K562 (cell line): Measurements from ENCODE around the gene CRIP1. TPM values are rescaled to one million over a fixed set of nuclear protein-coding genes. Genes with fewer than 3 reads are reported as not detected.

Source experiments
- ATAC-seq: fragments of 200-7000 bp; cut with Tn5 transposase; 3 replicates; pipeline ENCODE4 v1.9.1; 2020; ENCODE audit warnings: moderate library complexity
- BruUV-seq: library from RNA; stranded (reverse); fragments of 400-500 nt; replicated peaks from 2 replicates; lab custom pipeline; 2021; lab: Mats Ljungman, UMichigan
- CTCF ChIA-PET: fragments of 300-600 bp; formaldehyde crosslinking; extraction: SDS; loops from one replicate; lab custom pipeline; 2021; ENCODE audit warnings: low intra/inter-chr PET ratio; lab: Yijun Ruan, JAX
- POLR2A ChIA-PET: fragments of 300-600, 350-650 bp; sonication (Branson Sonifier 250); formaldehyde crosslinking; extraction: SDS; loops from one replicate; lab custom pipeline; 2021; ENCODE audit warnings: antibody characterized with exemption, inconsistent platforms; lab: Yijun Ruan, JAX
- DNase-seq, 4 experiments: peaks; one replicate each; pipeline versions ENCODE4 v3.0.0 to v3.0.0-alpha.2; 2011 to 2018; ENCODE audit warnings: low spot score in 3 of 4, mixed read lengths in 3 of 4; ENCODE audit errors: extremely low read depth in 1 of 4
- FAIRE-seq: peaks from 2 replicates; lab custom pipeline; 2011; peaks lifted over from hg19 to GRCh38; lab: Jason Lieb, UNC
- H2AFZ ChIP-seq: 2 replicates; pipeline ENCODE4 v1.6.0; 2011; ENCODE audit warnings: low read depth, low read length, control low read depth, inconsistent platforms
- H3K27ac ChIP-seq: fragments of 200-600 bp; 3 replicates; pipeline ENCODE4 v1.8.0; 2011; ENCODE audit warnings: low read depth, mild to moderate bottlenecking, control low read depth, inconsistent platforms, low read length, moderate library complexity, mixed read lengths; ENCODE audit errors: extremely low read depth
- H3K27me3 ChIP-seq, 2 experiments: fragments of 300-600 bp in 1 of 2; 2 replicates in 1 of 2; 3 replicates in 1 of 2; pipeline versions ENCODE4 v1.6.0 to v1.8.0; 2011; ENCODE audit warnings: inconsistent platforms in 2 of 2, low read length in 2 of 2, mild to moderate bottlenecking in 1 of 2, mixed read lengths in 1 of 2, moderate library complexity in 1 of 2; ENCODE audit not compliant: control insufficient read depth in 2 of 2, insufficient read depth in 2 of 2
- H3K36me3 ChIP-seq: fragments of 300-600 bp; 3 replicates; pipeline ENCODE4 v1.8.0; 2011; ENCODE audit warnings: mild to moderate bottlenecking, low read length, inconsistent platforms; ENCODE audit not compliant: control insufficient read depth, insufficient read depth
- H3K4me1 ChIP-seq, 2 experiments: fragments of 200-600 bp in 1 of 2; replicated peaks in 1 of 2; 2 replicates in 1 of 2; 3 replicates in 1 of 2; pipeline versions ENCODE4 v1.5.1 to v1.8.0; 2011; ENCODE audit warnings: inconsistent platforms in 2 of 2, low read length in 2 of 2, mild to moderate bottlenecking in 1 of 2, mixed read lengths in 1 of 2, moderate library complexity in 1 of 2; ENCODE audit not compliant: control insufficient read depth in 2 of 2, insufficient read depth in 2 of 2
- H3K4me2 ChIP-seq: 2 replicates; pipeline ENCODE4 v1.6.1; 2011; ENCODE audit warnings: low read length, control low read depth, inconsistent platforms, mixed read lengths; ENCODE audit not compliant: insufficient read depth
- H3K4me3 ChIP-seq: fragments of 200-600 bp; sonication (generic), shearing (Covaris generic); 2 replicates; pipeline ENCODE4 v1.5.1; 2016; ENCODE audit warnings: control low read depth, inconsistent platforms
- H3K79me2 ChIP-seq: fragments of 200-600 bp; 3 replicates; pipeline ENCODE4 v1.8.0; 2011; ENCODE audit warnings: low read length, inconsistent platforms; ENCODE audit not compliant: control insufficient read depth, insufficient read depth
- H3K9ac ChIP-seq, 2 experiments: 2 replicates each; pipeline versions ENCODE4 v1.6.0 to v1.6.1; 2011; ENCODE audit warnings: low read depth in 2 of 2, low read length in 2 of 2, control low read depth in 1 of 2, inconsistent platforms in 1 of 2, mild to moderate bottlenecking in 1 of 2, mixed read lengths in 1 of 2; ENCODE audit not compliant: insufficient read depth in 1 of 2
- H3K9me1 ChIP-seq: one replicate; pipeline ENCODE4 v1.6.0; 2011; ENCODE audit warnings: inconsistent platforms, mild to moderate bottlenecking, low read length, moderate library complexity; ENCODE audit not compliant: control insufficient read depth, insufficient read depth
- H3K9me3 ChIP-seq: replicated peaks from 2 replicates; pipeline ENCODE4 v1.5.1; 2011; ENCODE audit warnings: low read depth, low read length, inconsistent platforms; ENCODE audit not compliant: control insufficient read depth, insufficient read depth
- H4K20me1 ChIP-seq: replicated peaks from 2 replicates; pipeline ENCODE4 v1.6.1; 2011; ENCODE audit warnings: low read length, inconsistent platforms, mixed read lengths; ENCODE audit not compliant: control insufficient read depth, insufficient read depth
- BCL6 ChIP-seq: fragments of 250-450 bp; sonication (Bioruptor Pico); IDR thresholded peaks from 2 replicates; pipeline ENCODE4 v1.4.0; 2020
- CREM ChIP-seq: IDR thresholded peaks from 2 replicates; pipeline ENCODE4 v1.6.1; 2014; ENCODE audit warnings: antibody characterized with exemption, low read depth
- ELF4 ChIP-seq: fragments of 450-650 bp; formaldehyde crosslinking; IDR thresholded peaks from 2 replicates; pipeline ENCODE4 v1.4.0; 2022; ENCODE audit warnings: missing genetic modification characterization
- HLTF ChIP-seq: fragments of 450-650 bp; IDR thresholded peaks from 2 replicates; pipeline ENCODE4 v1.6.1; 2016
- PHB ChIP-seq: fragments of 250-450 bp; sonication (Bioruptor Pico); IDR thresholded peaks from 2 replicates; pipeline ENCODE4 v1.5.0; 2021
- POLR2G ChIP-seq: fragments of 200-400 bp; formaldehyde crosslinking; IDR thresholded peaks from 2 replicates; pipeline ENCODE4 v1.6.1; 2017; ENCODE audit warnings: low read depth, mild to moderate bottlenecking, antibody characterized with exemption, low read length, moderate library complexity
- TARDBP ChIP-seq: fragments of 450-650 bp; IDR thresholded peaks from 2 replicates; pipeline ENCODE4 v1.6.1; 2016
- ZNF324 ChIP-seq: fragments of 250-450 bp; sonication (Bioruptor Pico); IDR thresholded peaks from 2 replicates; pipeline ENCODE4 v1.4.0; 2020; ENCODE audit warnings: mild to moderate bottlenecking
- WGBS: fragments of 100-300 bp; shearing (Covaris generic); methylation state at CpG from one replicate; pipeline ENCODE4 v1.1.6; 2016; ENCODE audit warnings: low coverage, mixed read lengths; ENCODE audit not compliant: insufficient coverage; ENCODE audit errors: missing lambda C conversion rate; 5-methylcytosine and 5-hydroxymethylcytosine counted together
- in situ Hi-C: fragments of 300-500 bp; cut with MboI; formaldehyde crosslinking; loops from 4 replicates; pipeline ENCODE4 v1.15.0; 2018; ENCODE audit warnings: inconsistent platforms, mixed read lengths
- intact Hi-C: fragments of 100-400 bp; cut with micrococcal nuclease; formaldehyde crosslinking; loops from 2 replicates; pipeline ENCODE4 v1.14.2; 2022
- polyA plus RNA-seq, 8 experiments: library from polyadenylated mRNA; depleted of rRNA in 4 of 8; stranded (reverse) in 5 of 8; unstranded in 3 of 8; fragments of >200 nt; fragmentation: Nextera tagmentation in 2 of 8; fragmentation: Illumina TruSeq in 1 of 8; extraction: Ambion mirVana in 2 of 8; extraction: Trizol in 1 of 8; gene quantifications; 2 replicates each; pipeline versions ENCODE4 v1.2.1 to v1.2.3, GENCODE V29; 2011 to 2014; ENCODE audit warnings: inconsistent platforms in 1 of 8, missing spikeins in 1 of 8
- total RNA-seq, 7 experiments: library from RNA; depleted of rRNA in 6 of 7; stranded (reverse); fragments of >200 nt in 6 of 7; fragmentation: Illumina TruSeq in 2 of 7; extraction: Trizol in 2 of 7; gene quantifications; 2 replicates each; pipeline versions ENCODE4 v1.2.1 to v1.2.3, GENCODE V29; 2011 to 2021; ENCODE audit warnings: low replicate concordance in 1 of 7

Gene CRIP1
- total and polyA plus RNA-seq, 9 of the 15 experiments (the other 6 are each of a cell fraction or from before 2014, with no cell fraction given), result 0.11 to 0.58 (median 0.14) TPM; not detected in 6

DNA sequence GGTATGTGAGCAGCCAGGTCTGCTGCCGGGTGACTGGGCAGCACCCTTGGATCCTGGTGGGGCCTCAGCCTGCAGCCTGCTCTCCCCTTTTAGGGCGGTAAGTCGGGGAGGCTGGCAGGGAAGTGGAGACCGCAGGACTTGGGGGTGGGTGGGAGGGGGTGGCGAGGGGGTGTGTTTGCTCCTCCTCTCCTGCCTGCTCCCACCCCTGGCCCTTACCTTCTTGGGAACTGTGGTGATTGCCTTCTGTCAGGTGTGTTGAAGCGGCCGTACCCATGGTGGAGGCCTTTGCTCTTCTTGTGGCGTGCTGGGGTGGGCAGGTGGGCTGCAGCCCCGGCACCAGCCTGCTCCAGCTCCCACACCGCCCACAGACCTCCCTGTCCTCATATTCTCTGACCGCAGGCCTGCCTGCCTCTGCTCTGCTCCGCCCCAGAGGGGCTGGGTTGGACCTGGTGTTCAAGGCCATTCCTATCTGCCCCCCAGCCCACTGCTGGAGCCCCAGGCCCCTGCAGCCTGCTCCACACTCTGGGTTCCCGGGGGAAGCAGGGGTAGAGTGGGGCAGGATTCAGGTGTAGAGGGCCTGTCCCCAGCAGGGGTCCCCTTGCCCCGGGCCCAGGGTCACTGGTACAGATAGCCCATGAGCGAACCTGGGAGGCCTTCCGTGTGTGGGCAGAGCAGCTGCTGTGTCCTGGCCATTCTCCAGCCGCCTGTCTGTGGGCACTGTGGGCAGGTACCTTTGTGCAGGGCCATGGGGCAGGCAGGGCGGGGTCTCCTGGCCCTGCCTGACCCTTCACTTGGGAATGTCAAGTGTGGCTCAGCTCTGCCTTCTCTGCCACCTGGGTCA, 9.5 kb downstream of the CRIP1 start:
- Histone ChIP-seq H3K79me2 (peaks cover 5% of the 10 kb centered on the region; the same call in 2 of the 3 replicates), H3K4me3 (no peak overlapping the region), H3K9me3 (no peaks in the 10 kb centered on the region), H3K27ac (no peak overlapping the region), H3K27me3 (no peaks in the 10 kb centered on the region), H3K4me1 (peaks cover 0 to 79% of the 10 kb centered on the region in 2 experiments; a peak in 3 of 5 replicates), H3K9me1 (no peaks in the 10 kb centered on the region), H3K36me3 (peaks cover 2% of the 10 kb centered on the region; the same call in 1 of the 3 replicates), H3K4me2 (no peak overlapping the region), H4K20me1 (peaks cover 6% of the 10 kb centered on the region), H2AFZ (no peak overlapping the region)
- BruUV-seq, result no TSS peak
- ChIA-PET CTCF (no interaction called here), POLR2A (no interaction called here)
- in situ Hi-C loops (no loop called here), intact Hi-C loops (no loop called here)
- 95% methylated on average over 5 of the region's 18 CpGs for WGBS
- FAIRE-seq (no peak), DNase-seq (no peak), ATAC-seq (no peak)
- TF ChIP-seq POLR2G, result peak; percentile 36; the same call in 1 of the 2 replicates
- TF ChIP-seq CREM, result no peak
- no peak for TF ChIP-seq HLTF
- no peak for TF ChIP-seq PHB
- TF ChIP-seq BCL6 (CRISPR knock-in tag), result no peak
- TF ChIP-seq TARDBP, result no peak
- no peak for TF ChIP-seq ZNF324 (CRISPR knock-in tag)
- no peak for TF ChIP-seq ELF4
- TF ChIP-seq, all 486 proteins: peak for 1
- H3K9ac ChIP-seq, result no peak overlapping the region
